Ascending aorta (tissue), 2 donors: ENCODE measurements around the gene WDR76. TPM values are rescaled to one million over a fixed set of nuclear protein-coding genes. Genes with fewer than 3 reads are reported as not detected.
"Not testable (repeated sequence)": the region's sequence is repeated elsewhere in the genome, so short reads cannot be mapped to it uniquely, and the experiment has no call there.

Experiments
- DNase-seq, 2 donors: peaks; one replicate each; pipeline ENCODE4 v3.0.0-alpha.2; 2019; ENCODE audit warnings: low spot score in 2 of 2
- H3K27ac ChIP-seq, 2 donors: fragments of 200-600 bp; sonication (generic); one replicate each; pipeline ENCODE4 v1.5.1; 2016 to 2017; ENCODE audit warnings: mild to moderate bottlenecking in 1 of 2
- H3K27me3 ChIP-seq: fragments of 200-600 bp; sonication (generic); one replicate; pipeline ENCODE4 v1.5.1; 2017
- H3K36me3 ChIP-seq, 2 donors: fragments of 200-600 bp; sonication (generic); one replicate each; pipeline ENCODE4 v1.5.1; 2016
- H3K4me1 ChIP-seq, 2 donors: fragments of 200-600 bp; sonication (generic); one replicate each; pipeline ENCODE4 v1.5.1; 2016 to 2017; ENCODE audit warnings: mild to moderate bottlenecking in 1 of 2
- H3K4me3 ChIP-seq, 2 donors: fragments of 200-600 bp; sonication (generic); one replicate each; pipeline ENCODE4 v1.5.1; 2016 to 2017; ENCODE audit warnings: mild to moderate bottlenecking in 1 of 2
- H3K9me3 ChIP-seq, 2 donors: fragments of 200-600 bp; sonication (generic); one replicate each; pipeline ENCODE4 v1.5.1; 2016
- CTCF ChIP-seq, 3 experiments: fragments of 200-600 bp in 2 of 3; fragments of 450-650 bp in 1 of 3; sonication (generic) in 2 of 3; IDR thresholded peaks; one replicate each; pipeline ENCODE4 v1.5.1; 2016 to 2019; ENCODE audit warnings: antibody characterized with exemption in 3 of 3, mild to moderate bottlenecking in 1 of 3, moderate library complexity in 1 of 3
- intact Hi-C: fragments of 100-400 bp; cut with DNase I; formaldehyde crosslinking; loops from one replicate; pipeline ENCODE4 v1.15.1; 2023
- total RNA-seq: library from RNA; depleted of rRNA; stranded (reverse); fragments of >200 nt; gene quantifications from one replicate; pipeline ENCODE4 v1.1.0, GENCODE V29; 2016

WDR76 gene
- total RNA-seq, 1 donor from 2014 or later: 5.2 TPM

GRCh38 chr15:43796566-43796965 lies 30.2 kb upstream of the WDR76 start:
- H3K27me3 ChIP-seq: no peaks in the 10 kb centered on the region
- intact Hi-C loops: loop anchor here (10.0 kb wide), 1 partner anchor 488 kb away; the partner anchor contains the start of gene GOLM2
- no peaks in the 10 kb centered on the region for H3K9me3 ChIP-seq
- H3K4me3 ChIP-seq: no peak overlapping the region
- H3K4me1 ChIP-seq: peaks cover 27 to 42% of the 10 kb centered on the region in 2 donors
- H3K36me3 ChIP-seq: peaks cover 26 to 57% of the 10 kb centered on the region in 2 donors
- peak overlapping the region in 1 of 2 donors; percentile 23 for H3K27ac ChIP-seq
- no peak for DNase-seq
- no peak for TF ChIP-seq CTCF (IDR thresholded peaks at IDR 0.05)

- Histone ChIP-seq H3K36me3 (peaks cover 27 to 67% of the 10 kb centered on the region in 2 donors), H3K4me3 (no peak overlapping the region), H3K27me3 (no peaks in the 10 kb centered on the region), H3K27ac (peak overlapping the region; percentile 91 to 96), H3K9me3 (no peaks in the 10 kb centered on the region), H3K4me1 (peaks cover 15 to 34% of the 10 kb centered on the region in 2 donors)
- intact Hi-C loops: loop anchor here (10.0 kb wide), 1 partner anchor 485 kb away; the partner anchor contains the start of gene GOLM2
- TF ChIP-seq CTCF (IDR thresholded peaks at IDR 0.05): no peak
- no peak for DNase-seq
These were observed 27.4 kb upstream of the WDR76 start for GRCh38 chr15:43799209-43799944.

GRCh38 chr15:43799945-43800285 lies 26.9 kb upstream of the WDR76 start, which contains the start of gene SERINC4:
TSS of gene SERINC4 (minus strand) at chr15:43800220. CDS start at chr15:43799986, 234 bp downstream.
- H3K36me3 ChIP-seq: peaks cover 27 to 67% of the 10 kb centered on the region in 2 donors
- H3K9me3 ChIP-seq: no peaks in the 10 kb centered on the region
- no peaks in the 10 kb centered on the region for H3K27me3 ChIP-seq
- no peak for TF ChIP-seq CTCF (IDR thresholded peaks at IDR 0.05)
- intact Hi-C loops: loop anchor here (1.0 to 10.0 kb wide), 3 partner anchors 8 to 485 kb away; partner anchors contain the start of genes GOLM2, MFAP1 and SERF2
- peak within 1 kb of the TSS; percentile 85 to 96 for H3K4me3 ChIP-seq
- H3K4me1 ChIP-seq: peaks cover 9 to 28% of the 10 kb centered on the region in 2 donors
- H3K27ac ChIP-seq: peak within 1 kb of the TSS; percentile 91 to 96
- no peak for DNase-seq

GRCh38 chr15:43800286-43801141 lies 26.3 kb upstream of the WDR76 start, which contains the start of gene HYPK:
TSS of gene HYPK (plus strand) at chr15:43800599. CDS start at chr15:43800623, 24 bp downstream.
- H3K36me3 ChIP-seq: peaks cover 29 to 67% of the 10 kb centered on the region in 2 donors
- peaks cover 8 to 22% of the 10 kb centered on the region in 2 donors for H3K4me1 ChIP-seq
- no peaks in the 10 kb centered on the region for H3K27me3 ChIP-seq

GRCh38 chr15:43802676-43803075 lies 24.1 kb upstream of the WDR76 start:
- H3K36me3 ChIP-seq: peaks cover 48 to 72% of the 10 kb centered on the region in 2 donors

More at GRCh38 chr15:43800286-43801141, 26.3 kb upstream of the WDR76 start, which contains the start of gene HYPK:
- intact Hi-C loops: loop anchor here (1.0 to 2.0 kb wide), 2 partner anchors 8 to 24 kb away; partner anchors contain the start of genes MFAP1 and SERF2
- DNase-seq: peak; percentile 75 to 97
- Histone ChIP-seq H3K27ac (peak within 1 kb of the TSS; percentile 91 to 96), H3K4me3 (peak within 1 kb of the TSS; percentile 85 to 96), H3K9me3 (no peaks in the 10 kb centered on the region)
- no peak for TF ChIP-seq CTCF (IDR thresholded peaks at IDR 0.05)

More at GRCh38 chr15:43802676-43803075, 24.1 kb upstream of the WDR76 start:
- peaks cover 8 to 19% of the 10 kb centered on the region in 2 donors for H3K4me1 ChIP-seq
- intact Hi-C loops, H3K27ac ChIP-seq, DNase-seq, H3K9me3 ChIP-seq, H3K27me3 ChIP-seq, H3K4me3 ChIP-seq: not testable (repeated sequence)
